HG02870 (cell line): ENCODE data around the gene TRAF3IP3.

Experiments used
- ATAC-seq: cut with Tn5 transposase; IDR thresholded peaks from one replicate; pipeline ENCODE4 v1.9.1; 2021; ENCODE audit warnings: mild to moderate bottlenecking, moderate library complexity; ENCODE audit not compliant: unreplicated experiment

The TRAF3IP3 gene, protein sequence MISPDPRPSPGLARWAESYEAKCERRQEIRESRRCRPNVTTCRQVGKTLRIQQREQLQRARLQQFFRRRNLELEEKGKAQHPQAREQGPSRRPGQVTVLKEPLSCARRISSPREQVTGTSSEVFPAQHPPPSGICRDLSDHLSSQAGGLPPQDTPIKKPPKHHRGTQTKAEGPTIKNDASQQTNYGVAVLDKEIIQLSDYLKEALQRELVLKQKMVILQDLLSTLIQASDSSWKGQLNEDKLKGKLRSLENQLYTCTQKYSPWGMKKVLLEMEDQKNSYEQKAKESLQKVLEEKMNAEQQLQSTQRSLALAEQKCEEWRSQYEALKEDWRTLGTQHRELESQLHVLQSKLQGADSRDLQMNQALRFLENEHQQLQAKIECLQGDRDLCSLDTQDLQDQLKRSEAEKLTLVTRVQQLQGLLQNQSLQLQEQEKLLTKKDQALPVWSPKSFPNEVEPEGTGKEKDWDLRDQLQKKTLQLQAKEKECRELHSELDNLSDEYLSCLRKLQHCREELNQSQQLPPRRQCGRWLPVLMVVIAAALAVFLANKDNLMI

DNA sequence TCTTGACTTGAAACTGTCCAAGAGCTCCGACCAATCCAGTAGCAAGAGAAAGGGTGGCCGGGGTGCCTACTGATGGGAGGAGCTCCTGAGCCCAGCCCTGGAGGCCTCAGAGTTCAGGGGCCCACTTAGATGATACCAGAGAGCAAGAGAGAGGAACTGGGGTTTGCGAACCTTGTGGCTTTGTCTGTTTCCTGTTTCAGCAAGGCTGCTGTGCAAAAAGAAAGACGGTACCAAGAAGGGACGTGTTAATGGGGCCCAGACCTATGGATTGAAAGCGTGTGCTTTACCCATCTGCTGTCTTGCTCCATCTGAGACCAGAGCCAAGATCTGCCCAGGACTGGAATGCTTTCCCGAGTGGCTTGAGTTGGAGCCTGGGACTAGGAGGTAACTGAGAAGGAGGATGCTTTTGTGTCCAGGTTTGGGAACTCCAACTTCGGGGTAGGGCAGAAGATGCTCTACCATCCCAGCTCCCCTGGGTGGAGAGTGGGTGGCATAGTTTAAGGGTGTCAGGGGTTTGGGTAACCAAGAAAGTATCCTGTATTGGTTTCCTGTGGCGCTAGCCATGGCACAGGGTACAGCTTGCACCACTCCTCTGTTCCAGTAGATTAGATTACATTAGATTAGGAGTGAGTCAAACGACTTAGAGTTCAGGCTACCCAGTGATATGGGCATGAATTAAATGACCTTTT, at the start of gene TRAF3IP3:
TRAF3IP3 (plus strand) TSS at position 128 of the 689 bp plus-strand sequence. CDS start 3,987 bp downstream, outside the sequence.
- ATAC-seq: peak; percentile 65

DNA sequence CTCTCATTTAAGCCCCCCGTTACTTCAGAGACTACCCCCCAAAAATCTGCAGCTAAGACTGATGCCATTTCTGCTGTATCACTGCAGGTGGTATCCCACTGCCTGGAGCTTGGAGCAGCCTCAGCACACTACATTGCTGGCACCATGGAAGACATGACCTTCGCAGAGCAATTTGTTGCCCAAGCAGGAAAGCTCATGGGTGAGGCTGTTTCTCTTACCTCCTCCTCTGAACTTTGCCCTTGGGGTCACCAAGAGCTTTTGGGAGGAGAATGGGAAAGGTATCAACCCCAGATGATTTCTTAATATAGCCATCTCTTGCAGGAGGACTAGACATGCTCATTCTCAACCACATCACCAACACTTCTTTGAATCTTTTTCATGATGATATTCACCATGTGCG, 49.2 kb upstream of the TRAF3IP3 start:
- no peak for ATAC-seq

DNA sequence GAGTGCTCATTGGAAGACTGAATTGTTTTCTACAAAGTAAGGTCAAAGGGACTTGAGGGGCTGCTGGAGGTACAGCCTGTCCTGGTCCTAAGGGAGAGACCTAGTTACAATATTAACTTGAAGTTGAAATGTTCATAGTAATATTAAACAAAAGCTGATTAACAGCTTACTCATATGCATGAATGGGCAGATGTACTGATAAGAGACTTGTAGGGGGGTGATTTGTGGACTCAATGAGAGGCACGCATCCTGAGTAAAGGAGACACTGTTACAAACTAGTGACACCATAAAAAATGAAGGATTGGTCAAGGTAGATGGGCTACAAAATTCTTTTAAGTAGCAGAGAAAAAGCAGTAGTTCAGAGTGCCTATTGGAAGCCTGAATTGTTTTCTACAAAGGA, 48.5 kb upstream of the TRAF3IP3 start:
- ATAC-seq: no peak

DNA sequence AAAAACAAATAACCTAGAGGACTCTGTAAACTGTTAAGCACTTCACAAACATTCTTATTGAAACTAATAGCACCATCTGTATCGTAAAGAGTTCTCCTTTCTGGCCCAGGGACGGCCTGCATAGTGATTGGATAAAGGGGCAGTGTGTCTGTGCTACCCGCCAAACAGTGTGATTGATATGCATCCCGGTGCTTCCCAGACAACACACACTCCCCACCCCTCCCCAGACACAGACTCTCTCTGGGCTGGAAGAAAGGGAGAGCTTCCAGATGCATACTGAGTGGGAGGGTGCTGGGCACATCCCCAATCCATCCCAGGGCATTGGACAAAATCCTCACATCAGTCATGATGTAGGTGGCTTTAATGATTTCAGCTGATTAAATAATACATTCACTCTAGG, 47.6 kb upstream of the TRAF3IP3 start:
- ATAC-seq: no peak

DNA sequence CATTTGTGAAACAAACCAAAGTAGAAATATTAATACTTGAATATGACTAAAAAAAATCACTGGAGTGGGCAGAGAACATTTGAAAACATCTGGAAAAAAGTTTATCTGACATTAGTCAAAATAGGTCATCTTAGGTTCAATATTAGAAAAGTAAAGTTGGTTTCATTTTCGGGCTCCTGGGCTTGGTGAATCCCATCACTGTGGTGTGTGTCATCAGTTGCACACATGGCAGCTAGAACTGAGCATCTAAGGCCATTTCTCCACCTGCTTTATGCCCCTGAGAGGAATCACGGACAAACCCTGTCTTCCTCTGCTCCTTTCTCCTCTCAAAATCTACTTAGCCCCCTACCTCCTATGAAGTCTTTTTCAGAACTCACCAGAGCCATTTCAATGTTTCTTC, 45.8 kb upstream of the TRAF3IP3 start:
- no peak for ATAC-seq

DNA sequence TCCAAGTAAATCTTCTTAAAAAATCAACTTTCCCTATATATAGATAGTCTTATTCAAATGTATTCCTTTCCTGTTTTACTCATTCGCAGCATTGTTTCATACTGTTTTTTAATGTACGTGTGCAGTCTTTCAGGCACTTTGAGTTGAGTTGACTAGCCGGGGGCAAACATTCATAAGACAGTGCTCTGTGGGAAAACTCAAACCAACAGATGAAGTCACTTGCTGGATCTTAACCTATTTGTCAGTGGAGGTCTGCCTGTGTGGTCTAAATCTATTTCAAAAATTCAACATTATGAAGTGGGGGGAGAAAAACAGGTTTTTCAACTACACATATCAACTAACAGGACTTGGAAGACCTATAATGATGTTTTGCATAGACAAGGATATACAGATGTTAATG, 45.0 kb upstream of the TRAF3IP3 start:
- no peak for ATAC-seq

DNA sequence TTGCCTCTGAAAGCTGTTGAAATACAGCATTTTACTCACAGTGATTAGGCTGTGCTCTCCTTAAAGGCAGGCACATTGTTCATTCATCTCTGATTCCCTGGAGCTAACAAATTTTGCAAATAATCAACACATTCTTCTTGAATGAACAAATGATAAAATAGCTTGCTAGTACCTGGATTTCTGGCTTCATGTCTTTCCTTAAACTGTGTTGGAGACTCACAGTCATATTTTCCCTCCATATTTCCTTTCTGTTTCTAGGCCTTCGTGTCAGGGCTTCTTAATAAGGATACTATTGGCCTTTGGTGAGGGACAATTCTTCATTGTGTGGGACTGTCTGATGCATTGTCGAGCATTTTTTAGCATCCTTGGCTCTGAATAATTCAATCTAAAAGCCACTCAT, 41.5 kb upstream of the TRAF3IP3 start:
- ATAC-seq: no peak

DNA sequence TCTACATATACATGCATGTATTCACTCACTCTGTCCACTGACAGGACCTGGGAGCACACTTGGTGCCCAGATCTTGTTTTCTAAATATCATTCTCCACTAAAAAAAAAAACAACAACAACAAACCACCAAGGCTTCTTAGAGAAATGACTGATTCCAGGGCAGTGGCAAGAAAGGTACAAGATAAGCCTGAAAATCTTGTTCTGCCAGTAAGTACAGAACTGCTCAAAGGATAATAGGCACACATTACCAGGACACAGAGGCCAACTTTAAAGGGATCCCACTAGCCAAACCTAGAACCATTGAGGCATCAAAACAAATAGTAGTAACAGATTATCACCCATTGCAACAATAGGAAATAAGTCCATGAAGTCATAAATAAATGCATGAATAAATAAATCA, 40.5 kb upstream of the TRAF3IP3 start:
- ATAC-seq: no peak

DNA sequence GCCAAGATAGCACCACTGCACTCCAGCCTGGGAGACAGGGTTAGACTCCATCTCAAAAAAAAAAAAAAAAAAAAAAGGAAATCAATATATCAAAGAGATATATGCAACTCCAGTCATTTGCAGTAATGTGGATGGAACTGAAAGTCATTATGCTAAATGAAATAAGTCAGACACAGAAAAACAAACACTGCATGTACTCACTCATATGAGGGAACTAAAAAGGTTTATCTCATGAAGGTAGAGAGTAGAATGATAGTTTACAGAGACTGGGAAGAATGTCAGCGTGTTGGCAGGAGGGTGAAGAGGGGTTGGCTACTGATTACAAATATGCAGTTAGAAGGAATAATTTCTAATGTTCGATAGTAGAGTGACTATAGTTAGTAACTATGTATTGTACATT, 38.0 kb upstream of the TRAF3IP3 start:
- no peak for ATAC-seq

DNA sequence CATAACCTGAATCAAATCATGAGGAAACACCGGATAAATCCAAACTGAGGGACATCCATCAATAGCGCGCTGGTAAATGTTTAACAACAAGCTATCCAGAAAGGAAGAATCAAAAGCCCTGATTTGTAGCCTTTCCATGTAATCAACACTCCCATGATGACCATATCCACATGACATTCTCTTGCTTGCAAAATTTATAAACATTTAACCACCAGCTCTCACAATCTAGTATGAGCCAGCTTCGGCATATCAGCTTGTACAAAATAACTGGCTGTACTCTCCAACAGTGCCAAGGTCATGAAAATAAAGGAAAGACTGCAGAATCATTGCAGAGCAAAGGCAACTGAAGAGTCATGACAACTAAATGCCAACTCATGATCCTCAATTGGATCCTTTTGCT, 35.5 kb upstream of the TRAF3IP3 start:
- no peak for ATAC-seq

DNA sequence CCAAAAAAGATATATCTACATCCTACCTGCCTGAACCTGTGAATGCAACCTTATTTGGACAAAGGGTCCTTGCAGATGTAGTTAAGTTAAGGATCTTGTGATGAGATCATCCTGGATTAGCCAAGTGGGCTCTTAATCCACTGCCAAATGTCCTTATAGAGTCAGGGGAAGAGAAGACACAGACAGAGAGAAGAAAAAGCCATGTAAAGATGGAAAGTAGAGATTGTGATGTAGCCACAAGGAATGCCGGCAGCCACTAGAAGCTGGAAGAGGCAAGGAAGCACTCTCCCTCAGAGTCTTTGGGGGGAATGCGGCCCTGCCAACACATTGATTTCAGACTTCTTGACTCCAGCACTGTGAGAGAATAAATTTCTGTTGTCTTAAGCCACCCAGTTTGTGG, 35.0 kb upstream of the TRAF3IP3 start:
- ATAC-seq: no peak

DNA sequence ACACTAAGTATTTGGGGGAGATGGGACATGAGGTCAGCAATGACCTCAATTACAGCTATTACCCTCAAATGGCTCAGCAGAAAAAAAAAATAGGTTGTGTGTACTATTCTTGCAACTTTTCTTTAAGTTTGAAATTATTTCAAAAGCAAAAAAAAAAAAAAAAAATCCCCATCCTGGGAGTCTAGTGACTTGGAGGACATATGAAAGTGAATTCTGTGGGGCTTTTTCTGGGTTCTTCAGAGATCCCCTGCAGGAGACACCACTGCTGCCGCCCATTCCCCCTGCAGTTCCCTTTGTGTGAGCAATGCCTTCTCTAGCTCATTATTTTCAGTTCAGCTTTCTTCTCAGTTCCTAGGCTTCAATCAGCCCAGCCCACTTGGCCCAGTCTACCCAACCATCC, 34.5 kb upstream of the TRAF3IP3 start:
- ATAC-seq: no peak

DNA sequence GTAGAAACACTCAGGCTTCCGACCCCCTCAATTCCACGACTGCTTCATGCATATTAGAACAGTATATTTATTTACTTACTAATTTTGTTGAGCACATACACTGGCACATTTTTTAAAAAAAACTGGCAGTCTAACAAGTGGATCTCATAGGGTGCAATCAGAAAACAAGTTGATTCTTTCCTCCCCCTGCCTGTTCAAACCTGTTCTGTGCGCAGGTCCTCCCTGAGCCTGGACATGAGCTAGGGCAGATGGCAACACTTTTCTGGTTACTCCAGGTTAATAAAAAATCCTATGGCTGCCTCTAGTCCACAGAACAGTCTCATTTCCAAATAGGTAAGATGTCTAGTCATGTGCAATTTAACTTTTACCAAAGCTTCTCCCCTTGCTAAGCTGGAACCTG, 32.6 kb upstream of the TRAF3IP3 start:
- no peak for ATAC-seq

DNA sequence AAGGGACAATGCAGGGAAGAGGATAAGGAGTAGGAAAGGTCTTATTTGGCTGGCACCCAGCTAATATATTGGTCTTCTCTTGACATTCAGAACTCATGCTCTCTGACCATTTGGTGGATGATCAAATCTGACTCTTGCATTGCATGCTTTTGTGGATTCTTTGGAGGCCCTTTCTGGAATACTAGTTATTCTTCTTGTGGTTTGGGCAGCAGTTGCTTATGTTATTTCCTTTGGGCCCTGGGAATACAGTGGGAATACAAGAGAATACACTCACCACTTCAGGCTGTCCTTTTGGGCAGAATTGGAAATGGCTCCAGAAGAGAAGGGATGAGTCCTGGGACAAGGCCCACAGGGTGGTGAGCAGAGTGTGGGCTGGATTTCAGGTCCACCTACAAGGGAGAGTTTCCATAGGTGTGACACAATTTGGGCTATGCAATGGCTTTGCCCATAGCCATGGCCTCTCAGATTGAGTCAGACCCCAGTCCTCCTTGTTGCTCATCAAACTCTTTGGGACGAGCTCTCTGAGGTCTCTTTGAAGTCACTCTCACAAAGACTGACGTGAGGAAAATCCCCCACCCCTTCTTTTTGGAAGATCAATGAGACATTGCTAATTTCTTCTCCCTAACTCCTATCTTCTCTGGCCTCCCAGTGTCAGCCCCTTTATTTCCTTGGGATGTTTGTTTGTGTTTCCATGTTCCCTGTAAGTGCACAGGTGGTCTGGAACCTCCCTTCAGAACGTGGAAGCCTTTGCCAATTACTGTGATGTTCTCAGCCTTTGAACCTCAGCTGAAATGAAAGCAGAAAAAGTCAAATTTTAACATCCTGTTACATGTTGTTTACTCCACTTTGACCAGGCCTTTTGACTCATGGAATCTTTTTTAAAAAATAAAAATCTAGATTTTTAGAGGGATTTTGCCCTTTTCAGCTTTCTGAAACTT, 31.8 kb upstream of the TRAF3IP3 start:
- peak; percentile 68 for ATAC-seq

DNA sequence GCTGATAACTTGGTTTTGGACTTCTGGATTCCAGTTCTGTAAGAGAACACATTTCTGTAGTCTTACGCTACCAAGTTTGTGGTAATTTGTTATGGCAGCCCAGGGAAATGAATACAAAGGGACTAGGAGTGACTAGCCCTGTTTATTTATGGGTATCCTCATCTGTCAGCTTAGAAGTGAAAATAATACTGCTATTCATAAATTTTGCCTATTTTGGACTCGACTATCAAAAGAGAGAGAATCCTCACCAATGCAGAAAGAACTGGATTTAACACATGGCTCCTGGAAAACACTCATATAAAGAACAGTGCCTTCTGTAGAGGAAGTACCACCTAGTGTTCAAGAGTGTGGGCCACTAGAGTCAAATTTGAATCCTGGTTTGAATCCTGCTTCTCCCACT, 28.6 kb upstream of the TRAF3IP3 start:
- ATAC-seq: no peak

DNA sequence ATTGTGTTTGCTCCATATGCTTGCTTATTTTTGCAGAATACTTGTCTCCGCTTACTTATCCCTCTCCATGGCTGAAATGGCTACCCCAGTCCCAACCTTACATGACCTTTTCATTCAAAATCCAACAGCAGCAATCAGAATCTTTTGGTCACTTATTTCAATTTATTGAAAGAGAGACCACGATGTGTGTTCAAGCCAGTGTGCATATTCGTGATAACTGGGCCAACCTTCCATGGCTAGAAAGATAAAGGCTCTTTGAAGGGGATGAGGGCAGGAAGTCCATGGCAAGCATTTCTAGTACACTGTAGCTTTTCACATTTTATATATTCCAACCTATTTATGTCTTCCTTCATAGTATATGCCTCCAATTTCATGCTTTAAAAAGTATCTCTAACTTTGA, 28.1 kb upstream of the TRAF3IP3 start:
- no peak for ATAC-seq

DNA sequence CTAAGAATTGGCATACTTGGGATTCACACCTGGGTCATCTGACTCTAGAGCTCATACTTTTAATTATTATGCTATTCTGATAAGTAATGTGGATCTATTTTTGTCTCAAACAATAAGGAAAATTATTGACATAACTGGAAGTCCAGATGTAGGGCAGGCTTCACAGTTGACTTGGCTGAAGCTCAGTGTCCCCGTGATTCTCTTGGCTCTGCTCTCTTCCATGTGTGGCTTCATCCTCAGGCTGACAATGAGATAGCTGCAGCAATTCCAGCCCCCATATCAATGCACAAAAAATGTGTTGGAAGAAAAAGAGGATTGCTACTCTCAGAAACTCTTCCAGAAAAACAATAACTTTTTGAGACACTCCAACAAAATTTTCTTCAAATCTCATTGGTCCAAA, 27.4 kb upstream of the TRAF3IP3 start:
- ATAC-seq: no peak

DNA sequence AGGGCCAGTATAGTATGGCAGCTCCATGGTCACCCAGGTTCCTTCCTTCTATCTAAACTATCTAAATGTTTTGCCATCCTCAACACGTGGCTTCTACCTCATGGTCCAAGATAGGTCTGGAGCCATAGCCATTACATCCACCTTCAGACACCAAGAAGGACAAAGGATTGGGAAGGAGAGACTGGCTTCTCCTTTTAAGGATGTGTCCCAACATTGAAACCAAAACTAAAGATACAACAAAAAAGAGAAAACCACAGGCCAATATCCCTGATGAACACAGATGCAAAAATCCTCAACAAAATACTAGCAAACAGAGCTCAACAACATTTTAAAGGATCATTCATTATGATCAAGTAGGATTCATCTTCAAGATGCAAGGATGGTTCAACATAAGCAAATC, 26.4 kb upstream of the TRAF3IP3 start:
- no peak for ATAC-seq

DNA sequence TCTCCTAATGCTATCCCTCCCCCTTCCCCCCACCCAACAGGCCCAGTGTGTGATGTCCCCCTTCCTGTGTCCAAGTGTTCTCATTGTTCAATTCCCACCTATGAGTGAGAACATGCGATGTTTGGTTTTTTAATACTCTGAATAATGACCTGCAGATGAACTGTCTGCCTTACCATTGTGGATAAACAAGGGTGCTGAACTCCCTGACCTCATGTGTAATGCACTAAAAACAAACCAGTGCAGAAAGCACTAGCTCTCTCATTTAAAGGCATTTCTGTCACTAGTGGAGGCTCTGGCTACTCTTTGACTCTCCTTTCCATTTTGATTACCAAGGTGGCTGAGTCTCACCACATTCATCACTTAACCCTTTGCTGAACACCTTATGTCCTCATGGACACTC, 23.1 kb upstream of the TRAF3IP3 start:
- ATAC-seq: no peak

DNA sequence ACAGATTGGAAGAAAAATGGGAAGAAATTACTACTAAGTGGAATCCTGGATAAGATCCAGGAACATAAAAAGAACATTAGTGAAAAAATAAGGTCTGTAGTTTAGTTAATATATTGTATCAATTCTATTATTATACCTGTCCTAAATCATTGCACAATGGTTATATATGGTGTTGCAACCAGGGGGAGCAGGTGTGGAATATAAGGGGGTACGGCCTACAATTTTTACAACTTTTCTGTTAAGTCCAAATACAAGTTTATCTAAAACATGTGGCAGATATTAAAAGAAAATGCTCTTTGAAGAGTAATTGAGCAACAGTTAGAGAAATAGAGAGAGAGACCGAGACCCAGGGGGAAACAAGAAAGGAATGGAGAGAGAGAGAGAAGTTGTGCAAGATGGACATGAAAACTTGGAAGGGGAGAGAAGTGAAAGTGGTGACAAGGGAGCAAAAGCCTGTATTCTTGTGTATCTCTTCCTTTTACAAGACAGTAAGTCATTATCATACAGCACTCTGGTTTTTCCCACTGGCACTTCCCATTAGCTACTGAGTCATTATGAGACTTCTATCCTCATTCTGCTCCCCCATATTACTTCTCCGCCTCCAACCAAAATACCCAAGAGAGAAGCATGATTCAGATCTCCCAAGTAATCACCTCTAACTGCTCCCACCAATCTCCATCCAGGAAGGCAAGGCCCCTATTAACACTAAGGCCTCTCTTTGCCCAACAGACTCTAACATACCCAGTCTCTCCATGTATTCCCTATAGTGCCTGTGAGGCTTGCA, 22.3 kb upstream of the TRAF3IP3 start:
- ATAC-seq: no peak
